DMS 273 (cell line): Measurements from ENCODE around the gene PARD6A.

Source experiments
- DNase-seq: peaks from one replicate; lab custom pipeline; 2025; ENCODE audit not compliant: unreplicated experiment; lab: John Stamatoyannopoulos, UW

Gene PARD6A

DNA sequence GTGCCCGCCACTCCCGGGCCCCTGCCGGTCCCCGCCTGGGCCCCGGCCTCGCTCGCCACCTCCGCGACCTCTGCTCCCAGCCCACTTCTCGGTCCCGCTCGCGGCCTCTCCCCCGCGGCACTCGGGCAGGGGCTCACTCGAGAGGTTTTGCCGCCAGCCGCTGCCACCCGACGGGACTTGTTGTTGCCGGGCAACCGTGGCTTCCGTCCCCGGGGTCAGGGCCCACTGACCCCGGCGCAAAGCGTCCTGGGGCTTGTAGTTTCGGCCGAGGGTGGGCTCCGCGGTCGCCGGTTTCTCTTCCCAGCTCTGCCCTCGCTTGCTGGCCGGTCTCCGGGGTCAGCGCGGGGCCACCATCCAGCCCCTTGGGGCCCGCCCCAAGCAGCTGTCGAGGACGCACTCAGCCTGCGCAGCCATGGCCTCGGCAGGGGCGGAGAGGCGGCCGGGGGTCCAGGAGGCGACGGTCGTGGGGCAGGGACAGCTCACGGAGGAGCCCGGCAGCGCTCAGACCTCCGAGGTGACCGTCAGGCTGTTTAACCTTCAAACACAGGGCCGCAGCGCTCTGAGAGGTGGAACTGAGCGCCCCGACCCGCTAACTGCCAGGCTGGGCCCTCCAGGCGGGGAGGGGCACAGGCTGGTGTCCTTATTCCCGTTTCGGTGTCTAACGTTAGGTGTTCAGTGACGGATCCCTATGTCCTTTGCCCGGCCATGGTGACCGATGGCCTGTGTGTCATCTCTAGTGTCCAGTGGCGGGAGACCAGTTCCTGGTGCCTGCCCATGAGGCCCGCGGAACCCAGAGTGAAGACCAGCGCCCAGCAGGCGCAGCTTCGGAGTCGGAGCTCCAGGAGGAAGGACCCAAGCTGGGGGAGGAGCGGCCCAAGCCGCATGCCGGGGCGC is 6.0 kb downstream of the PARD6A start, which contains the start of the genes C16orf86 and ENKD1:
TSS of gene C16orf86 (plus strand) at position 256 of the 894 bp plus-strand sequence. CDS start at position 413, 157 bp downstream.
TSS of gene ENKD1 (minus strand) at position 192 of the 894 bp plus-strand sequence. CDS start 308 bp downstream, outside the sequence.
- peak; percentile 93 for DNase-seq

GRCh38 chr16:67667453-67667816 is 6.7 kb downstream of the PARD6A start:
- no peak for DNase-seq

- peak; percentile 99 for DNase-seq
Measured at GRCh38 chr16:67667817-67668494, 7.2 kb downstream of the PARD6A start.

DNA sequence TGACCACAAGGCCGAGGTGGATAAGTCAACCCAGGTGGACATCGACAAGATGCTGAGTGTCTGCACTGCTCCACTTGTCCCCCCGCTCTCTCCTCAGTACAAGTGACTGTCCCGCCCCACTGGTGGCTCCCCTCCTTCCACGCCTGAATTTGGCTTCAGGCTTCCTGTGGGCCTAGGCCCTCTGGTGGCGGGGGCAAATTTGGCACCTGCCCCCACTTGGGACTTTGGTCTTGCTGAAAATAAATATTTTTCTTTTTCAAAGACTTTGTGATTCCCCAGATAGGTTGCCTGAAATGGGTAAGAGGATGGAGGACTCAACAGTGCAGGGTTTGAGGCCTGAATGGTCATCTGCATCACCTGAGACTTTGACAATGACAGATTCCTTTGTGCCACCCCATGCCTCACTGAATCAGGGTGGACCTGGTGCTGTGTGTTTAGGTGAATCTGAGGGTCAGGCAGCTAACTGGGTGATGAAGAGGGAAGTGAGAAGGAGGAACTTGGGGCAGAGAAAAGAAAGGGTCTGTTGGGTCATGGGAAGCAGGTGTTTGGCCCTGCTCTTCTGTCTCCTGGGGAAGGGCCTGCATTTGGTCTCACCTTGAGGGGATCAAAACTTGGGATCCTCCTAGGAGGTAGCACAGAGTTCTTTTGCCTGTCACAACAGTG is 7.9 kb downstream of the PARD6A start:
- DNase-seq = no peak

DNA sequence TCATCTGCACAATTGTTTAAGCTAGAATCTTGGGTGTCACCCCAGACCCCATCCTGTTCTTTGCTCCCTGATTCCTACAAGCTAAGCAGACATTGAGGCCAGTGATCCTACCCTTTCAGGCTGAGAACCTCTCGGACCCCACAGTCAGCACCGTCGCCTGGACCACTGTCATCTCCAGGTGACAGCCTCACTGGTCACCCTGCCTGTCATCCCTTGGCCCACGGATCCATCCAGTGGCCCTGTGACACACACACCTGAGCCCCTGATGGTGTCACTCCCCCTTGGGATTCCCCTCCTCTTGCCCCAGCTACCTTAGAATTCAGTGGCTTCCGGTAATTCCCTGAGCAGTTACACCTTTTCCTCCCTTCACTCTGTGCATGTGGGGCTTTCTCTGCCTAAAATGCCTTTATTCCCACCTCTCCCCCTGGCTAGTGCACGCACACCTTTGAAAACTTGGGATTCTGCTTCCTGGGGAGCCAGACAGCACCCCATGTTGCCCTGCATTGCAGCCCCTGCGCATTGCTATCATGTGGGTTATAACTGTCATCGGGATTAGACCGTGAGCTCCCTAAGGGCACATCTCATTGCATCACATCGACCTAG is 8.8 kb downstream of the PARD6A start:
- no peak for DNase-seq

DNA sequence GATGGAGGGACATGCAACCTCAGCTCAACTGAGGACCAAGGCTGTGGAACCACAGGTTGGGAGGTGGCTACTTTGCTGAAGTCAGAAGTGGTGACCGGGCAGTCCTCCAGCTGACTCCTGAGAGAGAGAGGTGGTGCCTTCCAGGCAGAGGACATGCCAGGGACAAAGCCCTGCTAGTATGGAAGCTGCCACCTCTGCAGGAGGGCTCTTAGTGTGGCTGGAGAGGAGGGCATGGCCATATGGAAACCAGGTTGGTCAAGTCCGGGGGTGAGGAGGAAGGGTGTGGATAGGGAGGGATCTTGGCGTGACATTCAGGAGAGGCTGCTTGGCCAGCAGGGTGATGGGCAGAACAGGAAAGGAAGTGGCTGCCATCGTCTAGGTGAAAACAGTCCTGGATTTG is 11.5 kb downstream of the PARD6A start:
- no peak for DNase-seq

DNA sequence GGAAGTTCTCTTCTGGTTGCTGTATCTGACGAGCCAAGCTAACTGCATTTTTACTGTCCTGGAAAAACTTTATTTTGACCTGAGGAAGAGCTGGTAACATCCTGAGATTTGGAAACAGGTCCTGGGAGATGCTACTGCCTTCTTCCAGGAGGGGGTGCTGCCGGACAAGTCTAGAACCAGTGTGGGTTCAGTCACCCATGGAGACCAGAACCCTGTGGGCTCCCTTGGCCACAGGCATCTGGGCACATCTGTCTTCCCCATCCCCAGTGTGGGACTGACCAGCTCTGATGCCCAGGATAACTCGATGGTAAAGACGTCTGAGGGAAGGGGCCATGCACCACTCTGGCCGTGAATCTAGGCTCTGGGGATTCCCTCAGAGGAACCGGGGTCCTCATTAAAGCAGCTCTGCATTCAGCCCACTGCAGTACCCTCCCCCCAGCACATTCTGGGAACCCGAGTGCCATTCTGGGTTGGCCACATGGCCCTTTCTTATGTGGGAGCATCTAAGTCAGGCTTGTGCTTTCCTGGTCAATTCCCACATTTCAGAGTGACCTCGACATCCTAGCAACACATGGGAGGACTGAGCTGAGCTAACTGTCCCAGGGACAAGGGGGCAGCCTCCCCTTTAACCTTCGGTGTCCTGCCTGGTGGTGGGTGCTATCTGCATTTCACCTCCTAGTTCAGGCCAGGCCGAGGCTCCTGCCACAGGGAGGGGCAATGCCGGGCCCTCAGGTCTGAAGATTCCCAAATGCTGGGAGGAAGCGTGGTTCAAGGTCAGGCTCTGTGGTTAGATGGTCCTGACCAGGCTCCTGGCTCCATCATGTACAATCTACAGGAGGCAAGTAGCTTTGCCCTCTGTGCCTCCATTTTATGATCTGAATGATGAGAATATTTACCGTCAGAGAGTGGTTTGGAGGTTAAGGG is 12.2 kb downstream of the PARD6A start:
- DNase-seq = peak; percentile 85

GRCh38 chr16:67673712-67674580 is 13.2 kb downstream of the PARD6A start:
- DNase-seq = peak; percentile 63

DNA sequence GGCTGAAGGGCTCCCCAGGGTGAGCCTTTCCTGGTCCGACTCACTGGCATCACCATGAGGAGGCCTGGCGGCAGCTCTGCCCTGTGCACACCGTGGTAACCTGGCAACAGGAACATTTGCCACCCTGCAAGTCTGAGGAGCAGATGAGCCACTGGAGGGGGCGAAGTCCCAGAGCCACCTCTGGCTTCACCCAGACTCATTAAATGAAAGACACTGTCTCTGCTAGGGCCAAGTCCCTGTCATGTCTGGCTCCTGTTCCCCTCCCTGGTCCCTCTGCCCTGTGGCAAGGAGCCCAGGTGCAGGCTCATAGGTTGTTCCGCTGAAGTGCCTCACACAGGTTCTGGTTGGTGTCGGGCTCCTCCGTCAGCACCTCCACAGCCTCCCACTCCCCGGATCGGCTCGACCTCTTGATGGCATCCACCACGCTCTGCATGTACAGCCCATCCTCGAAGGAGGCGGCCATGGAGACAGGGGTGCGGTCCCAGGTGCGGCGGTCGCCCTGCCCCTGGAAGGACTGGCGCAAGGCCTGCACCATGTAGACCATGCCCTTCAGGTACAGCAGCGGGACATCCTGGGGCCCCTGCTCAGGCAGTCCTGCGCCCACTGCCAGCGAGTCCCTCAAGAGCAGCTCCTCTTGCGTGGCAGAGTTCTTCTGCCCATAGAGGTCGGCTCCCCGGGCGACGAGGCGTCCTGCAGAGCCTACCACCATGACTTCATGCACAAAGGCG is 14.3 kb downstream of the PARD6A start:
- no peak for DNase-seq

DNA sequence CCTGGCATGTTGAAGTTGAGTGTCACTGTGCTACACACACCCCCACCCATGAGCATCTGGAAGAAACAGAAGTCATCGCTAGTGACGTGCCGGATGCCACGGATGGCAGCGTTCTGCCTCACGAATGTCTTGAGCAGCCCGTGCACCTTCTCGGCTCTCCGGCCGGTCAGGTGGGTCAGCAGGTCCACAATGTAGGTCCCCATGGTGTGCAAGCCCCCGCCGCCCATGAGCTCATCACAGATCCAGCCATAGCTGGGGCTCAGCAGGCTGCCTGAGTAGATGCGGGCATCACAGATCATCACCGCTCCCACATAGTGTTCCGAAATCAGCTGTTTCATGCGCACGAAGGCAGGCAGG is 14.8 kb downstream of the PARD6A start:
- no peak for DNase-seq

GRCh38 chr16:67675999-67676398 is 15.2 kb downstream of the PARD6A start:
- DNase-seq = no peak

DNA sequence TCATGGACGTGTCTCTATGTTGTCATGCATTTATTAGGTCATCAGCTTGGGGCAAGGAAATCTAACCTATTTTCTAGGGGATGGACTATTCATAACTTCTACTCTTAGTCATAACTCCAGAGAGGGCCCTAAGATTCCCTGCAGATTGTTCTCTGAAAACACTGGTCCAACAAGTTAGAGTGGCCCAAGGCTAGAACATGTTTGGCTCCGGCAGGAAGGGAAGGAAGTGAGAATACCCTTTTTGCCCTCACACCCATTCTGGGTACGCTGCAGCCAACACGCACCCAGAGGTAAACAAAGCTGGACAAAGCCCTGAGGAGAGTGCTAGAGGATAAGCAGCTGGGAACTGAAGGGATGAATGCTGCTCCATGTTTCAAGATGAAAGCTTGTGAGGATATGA is 15.8 kb downstream of the PARD6A start:
- DNase-seq = no peak

GRCh38 chr16:67676939-67677338 is 16.2 kb downstream of the PARD6A start:
- DNase-seq = no peak

- no peak for DNase-seq
Measured at GRCh38 chr16:67677712-67678111, 17.0 kb downstream of the PARD6A start.

GRCh38 chr16:67678354-67679023 is 17.7 kb downstream of the PARD6A start:
- no peak for DNase-seq

DNA sequence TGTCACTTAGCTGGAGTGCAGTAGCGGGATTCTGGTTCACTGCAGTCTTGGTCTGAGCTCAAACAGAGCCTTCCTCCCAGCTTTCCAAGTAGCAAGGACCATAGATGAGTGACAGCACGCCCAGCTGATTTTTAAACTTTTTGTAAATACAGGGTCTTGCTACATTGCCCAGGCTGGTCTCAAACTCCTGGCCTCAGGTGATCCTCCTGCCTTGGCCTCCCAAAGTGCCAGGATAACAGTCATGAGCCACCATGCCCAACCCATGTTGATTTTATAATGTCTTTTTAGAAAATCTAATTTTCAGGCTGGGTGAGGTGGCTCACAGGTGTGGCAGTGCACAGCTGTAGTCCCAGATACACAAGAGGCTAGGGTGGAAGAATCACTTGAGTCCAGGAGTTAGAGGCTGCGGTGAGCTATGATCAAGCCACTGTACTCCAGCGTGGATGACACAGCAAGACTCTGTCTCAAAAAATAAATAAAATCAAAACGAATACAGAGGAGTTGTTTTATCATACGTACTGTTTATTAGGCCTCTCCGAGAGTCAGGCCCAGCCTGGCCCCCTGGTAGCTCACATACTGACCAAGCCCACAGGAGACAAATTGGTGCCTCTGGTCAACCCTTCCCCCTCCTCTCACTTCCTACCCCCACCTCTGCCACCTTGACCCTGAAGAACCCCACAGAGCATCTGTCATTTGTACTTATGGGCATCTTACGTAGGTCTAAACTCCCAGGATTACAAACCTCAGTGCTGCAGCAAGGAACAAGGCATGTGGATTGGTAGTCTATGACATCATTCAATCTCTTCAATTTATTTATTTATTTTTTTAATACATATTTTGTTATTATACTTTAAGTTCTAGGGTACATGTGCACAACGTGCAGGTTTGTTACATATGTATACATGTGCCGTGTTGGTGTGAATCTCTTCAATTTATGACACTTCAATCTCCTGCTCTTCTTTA is 19.5 kb downstream of the PARD6A start:
- no peak for DNase-seq

- no peak for DNase-seq
Measured at GRCh38 chr16:67683767-67684166, 23.0 kb downstream of the PARD6A start.
